GM12892 (cell line): Measurements from ENCODE around the gene CD44.

ENCODE experiments used
- DNase-seq: peaks from one replicate; pipeline ENCODE4 v3.0.0; 2011; ENCODE audit not compliant: insufficient read length
- FAIRE-seq: peaks from 2 replicates; lab custom pipeline; 2011; peaks lifted over from hg19 to GRCh38; lab: Jason Lieb, UNC
- POLR2A ChIP-seq: IDR thresholded peaks from 2 replicates; pipeline ENCODE4 v1.6.1; 2011; ENCODE audit warnings: low read depth, low read length, control low read depth
- POLR2AphosphoS5 ChIP-seq: IDR thresholded peaks from 2 replicates; pipeline ENCODE4 v1.6.1; 2011; ENCODE audit warnings: low read depth, low read length, control low read depth
- TAF1 ChIP-seq: IDR thresholded peaks from 2 replicates; pipeline ENCODE4 v1.6.1; 2011; ENCODE audit warnings: low read depth, mild to moderate bottlenecking, control low read depth, low read length, borderline replicate concordance

The CD44 gene

DNA sequence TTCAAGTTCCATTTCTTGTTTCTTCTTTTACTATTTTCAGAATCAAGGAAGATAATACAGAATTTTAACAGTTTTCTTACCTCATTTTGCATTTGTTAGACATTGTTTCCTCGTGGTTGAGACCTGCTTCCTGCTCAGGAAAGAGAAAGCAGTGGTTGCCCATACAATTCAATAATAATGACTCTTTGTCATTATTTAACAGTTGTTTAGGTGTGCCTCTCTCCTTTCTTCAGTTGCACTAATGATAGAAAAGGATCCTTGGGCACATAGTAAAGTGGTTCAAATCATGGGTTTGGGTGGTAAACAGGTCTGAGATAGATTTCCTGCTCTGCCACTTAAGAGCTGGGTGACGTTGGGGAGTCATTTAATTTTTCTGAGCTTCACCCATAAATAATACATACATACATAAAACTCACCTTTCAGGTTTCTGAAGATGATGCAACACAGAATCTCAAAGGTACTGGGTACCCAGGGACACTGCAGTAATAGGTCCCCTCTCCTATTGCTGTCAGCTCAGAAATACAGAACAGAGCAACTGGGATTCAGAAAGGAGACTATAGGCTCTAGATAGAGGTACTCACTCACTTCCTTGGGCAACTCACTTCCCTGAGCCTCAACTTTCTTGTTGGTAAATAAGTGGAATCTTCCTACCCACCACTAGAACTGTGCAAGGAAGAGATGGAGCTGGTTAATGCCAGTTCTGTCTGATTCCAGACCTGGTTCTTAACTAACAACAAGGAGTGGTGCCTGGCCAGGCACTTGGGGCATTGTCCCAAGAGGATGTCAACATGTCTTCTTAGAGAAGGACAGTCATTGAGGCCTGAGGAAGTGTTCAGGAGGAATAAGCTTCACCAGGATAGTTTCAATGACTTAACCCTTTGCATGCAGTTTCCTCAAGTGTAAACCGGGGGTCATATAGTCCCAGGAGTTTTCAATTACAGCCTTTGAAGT lies 34.9 kb downstream of the CD44 start:
- FAIRE-seq (peak; percentile 38), DNase-seq (no peak)
- no peak for TF ChIP-seq TAF1
- TF ChIP-seq POLR2A, result peak; percentile 18; the same call in 1 of the 2 replicates
- no peak; the same call in none of the 2 replicates for TF ChIP-seq POLR2AphosphoS5

DNA sequence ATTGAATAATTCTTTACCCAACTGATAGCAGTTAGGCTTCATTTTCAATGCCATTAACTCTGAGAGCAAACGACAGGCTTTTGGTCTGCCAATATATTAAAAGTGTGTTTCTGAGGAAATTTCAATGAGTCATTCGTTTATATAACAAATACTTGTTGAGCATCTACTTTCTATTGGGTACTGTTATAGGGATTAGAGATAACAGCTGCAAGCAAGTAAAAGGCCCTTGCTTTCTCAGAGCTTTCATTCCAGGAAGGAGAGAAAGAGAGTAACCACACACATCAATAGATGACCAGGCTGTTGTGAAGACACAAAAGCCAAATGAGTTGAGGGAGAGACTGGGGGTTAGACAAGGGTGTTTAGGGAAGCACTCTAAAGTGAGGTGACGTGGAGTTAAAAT lies 35.7 kb downstream of the CD44 start:
- FAIRE-seq, result no peak
- DNase-seq, result no peak

DNA sequence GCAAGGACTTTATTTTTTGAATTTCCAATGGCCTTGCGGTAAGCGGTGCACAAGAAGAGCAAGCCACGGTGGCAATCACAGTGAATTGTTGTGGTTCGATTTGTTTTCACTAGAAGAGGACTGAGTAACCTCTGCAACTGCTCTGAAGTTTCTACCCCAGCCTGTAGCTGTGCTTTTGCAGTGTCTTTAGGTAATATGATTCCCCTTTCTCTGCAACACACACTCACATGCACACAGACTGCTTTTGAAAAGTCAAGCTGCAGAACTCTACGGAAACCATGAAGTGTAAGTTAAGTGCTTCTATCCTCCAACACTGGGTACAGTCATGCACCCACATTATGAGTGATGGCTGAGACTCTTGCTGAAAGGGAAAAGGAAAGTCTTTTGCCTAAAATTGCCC lies 38.4 kb downstream of the CD44 start:
- TF ChIP-seq POLR2A (no peak), TAF1 (no peak), POLR2AphosphoS5 (no peak; the same call in 1 of the 2 replicates)
- no peak for FAIRE-seq

More for the DNA sequence above, 35.7 kb downstream of the CD44 start:
- no peak for TF ChIP-seq TAF1
- TF ChIP-seq POLR2A, result no peak
- no peak for TF ChIP-seq POLR2AphosphoS5

DNA sequence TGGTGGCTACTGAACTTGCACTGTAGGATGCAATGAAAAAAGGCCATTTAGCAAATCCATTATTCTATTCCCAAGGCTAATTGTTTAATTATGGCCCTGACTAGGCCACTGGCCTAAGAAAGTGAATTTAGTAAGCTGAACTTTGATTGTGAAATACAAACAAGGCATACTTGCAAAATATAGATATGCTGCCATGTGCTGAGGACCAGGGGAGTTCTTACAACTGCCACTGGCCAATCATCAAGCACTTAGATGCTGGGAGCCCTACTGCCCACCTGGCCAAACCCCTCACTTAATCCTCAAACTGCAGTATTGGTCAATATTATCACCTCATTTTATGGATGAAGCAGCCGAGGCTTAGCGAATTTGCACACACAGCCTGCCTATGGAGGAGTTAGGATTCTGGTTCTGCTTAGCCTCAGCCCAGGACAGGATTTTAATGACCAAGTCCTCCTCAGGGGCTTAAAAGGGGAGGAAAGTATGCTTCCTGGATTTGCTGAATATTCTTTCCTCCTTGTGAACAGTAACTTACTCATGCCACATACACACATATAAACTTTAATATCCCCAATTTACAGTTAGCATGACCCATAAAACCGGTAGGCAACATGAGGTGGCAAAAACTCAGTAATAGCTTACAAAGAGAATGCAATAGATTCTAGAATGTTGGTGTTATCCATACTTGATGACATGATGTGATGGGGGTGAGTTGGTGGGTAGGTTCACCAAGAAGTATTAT lies 39.3 kb downstream of the CD44 start:
- TF ChIP-seq TAF1 (no peak), POLR2A (no peak), POLR2AphosphoS5 (no peak)
- DNase-seq (no peak), FAIRE-seq (no peak)

More for the DNA sequence above, 38.4 kb downstream of the CD44 start:
- DNase-seq, result no peak

DNA sequence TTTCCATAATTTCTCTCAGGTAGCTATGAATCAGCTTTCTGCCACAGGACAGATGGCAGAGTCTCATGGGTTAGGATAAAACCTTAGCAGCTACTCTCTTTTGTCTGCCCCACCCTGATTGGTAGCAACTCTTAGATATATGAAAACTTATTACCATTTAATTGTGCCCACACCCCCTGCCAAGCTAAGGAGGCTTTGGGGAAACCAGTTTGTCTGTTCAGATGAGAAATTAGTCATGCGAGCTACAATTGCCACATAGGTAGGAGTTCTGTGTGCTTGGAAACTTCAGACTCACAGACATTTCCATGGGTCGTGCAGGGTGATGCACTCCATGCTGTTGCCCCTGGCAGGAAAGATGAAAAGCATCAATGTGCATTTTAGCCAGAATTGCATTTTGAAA lies 39.9 kb downstream of the CD44 start:
- FAIRE-seq (peak; percentile 40), DNase-seq (no peak)
- no peak for TF ChIP-seq POLR2AphosphoS5
- TF ChIP-seq POLR2A, result no peak
- no peak for TF ChIP-seq TAF1

DNA sequence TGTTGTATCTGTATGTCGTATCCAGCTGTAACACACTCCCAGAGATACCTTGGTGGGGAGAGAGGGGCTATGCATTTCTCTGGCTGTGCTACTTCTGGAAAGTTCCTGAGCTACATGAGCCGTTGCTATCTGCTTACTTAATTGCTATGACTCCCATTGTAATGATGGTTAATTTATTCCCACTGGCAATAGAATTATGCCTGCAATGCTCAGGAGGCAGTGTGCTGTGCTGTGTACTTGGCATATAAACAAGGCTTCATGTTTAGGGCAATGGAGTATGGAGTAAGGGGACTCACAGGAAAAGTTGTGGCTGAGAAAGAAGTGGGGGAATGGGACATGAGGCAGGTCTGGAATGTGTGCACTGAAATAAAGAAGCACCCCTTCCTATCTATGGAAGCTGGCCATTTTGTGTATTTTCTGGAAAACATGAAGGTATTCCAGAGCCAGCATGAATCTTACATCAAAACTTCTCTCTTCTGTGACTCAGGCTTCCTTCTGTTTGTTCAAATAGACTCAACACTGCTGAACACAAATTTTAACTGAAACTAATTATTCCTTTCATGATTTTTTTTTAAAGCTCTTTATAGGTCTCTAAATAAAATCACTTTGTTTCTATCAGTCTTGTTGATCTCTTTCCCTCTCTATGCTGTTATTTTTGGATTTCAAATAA lies 40.6 kb downstream of the CD44 start:
- DNase-seq (no peak), FAIRE-seq (no peak)
- no peak for TF ChIP-seq TAF1
- TF ChIP-seq POLR2A, result peak; percentile 22; the same call in 1 of the 2 replicates
- TF ChIP-seq POLR2AphosphoS5, result no peak

DNA sequence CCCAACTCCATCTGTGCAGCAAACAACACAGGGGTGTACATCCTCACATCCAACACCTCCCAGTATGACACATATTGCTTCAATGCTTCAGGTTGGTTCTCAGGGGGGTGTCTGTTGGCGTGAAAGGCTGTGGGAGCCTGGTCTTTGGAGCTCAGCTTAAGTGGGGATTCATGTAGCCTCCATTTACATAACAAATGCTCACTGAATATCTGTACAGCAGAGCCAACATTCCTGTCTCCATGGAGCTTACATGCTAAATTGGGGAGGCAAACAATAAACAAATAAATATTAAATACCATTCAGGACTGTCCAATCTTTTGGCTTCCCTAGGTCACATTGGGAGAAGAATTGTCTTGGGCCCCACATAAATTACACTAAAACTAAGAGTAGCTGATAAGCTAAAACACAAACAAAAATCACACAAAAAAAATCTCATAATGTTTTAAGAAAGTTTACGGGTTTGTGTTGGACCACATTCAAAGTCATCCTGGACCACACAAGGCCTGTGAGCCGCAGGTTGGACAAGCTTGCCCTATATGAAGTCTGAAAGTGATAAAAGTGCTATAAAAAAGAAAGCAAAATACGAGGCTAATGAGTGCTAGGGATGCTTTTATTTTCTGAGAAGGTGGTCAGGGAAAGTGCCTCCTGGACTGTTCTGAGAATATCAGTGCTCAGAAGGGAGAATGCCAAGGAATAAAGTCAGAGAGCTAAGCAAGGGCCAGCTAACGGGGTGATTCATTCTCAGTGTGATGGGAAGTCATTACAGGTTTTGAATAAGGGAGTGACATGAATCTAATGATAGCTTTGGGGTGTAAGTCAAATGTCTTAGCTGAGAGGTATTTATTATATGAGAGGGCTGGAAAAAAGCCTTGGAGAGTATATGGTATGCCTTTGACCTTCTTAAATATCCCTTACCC lies 41.6 kb downstream of the CD44 start:
- TF ChIP-seq POLR2AphosphoS5 (peak; percentile 21; the same call in 1 of the 2 replicates), POLR2A (no peak), TAF1 (no peak)
- FAIRE-seq (peak; percentile 78), DNase-seq (no peak)

DNA sequence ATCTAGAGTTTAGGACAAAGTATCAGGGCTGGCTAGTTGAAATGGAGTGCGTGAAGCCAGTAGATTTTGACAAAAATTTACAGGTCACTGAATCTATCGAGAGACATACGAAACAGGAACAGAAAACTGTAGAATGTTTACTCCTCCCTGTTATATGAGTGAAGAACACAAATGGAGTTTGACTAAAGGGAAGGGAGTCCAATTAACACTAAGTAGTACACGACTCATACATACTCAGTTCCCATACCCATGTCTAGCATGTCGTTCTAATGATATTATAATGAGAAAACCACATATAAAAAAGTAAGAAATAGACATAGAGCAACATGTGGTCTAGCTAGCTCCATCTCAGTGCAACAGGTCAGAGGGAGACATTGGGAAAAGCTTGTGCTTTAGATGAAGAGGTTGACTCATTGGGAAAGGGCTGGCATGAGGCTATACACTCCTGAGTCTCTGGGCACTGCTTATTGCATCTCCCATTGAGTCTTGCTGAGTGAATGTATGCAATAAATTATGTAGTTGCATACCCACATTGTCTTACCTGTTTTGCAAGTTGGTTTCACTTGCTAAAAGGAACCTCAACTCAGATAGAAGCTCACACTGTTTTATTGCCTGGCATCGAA lies 43.5 kb downstream of the CD44 start:
- peak; percentile 52 for TF ChIP-seq POLR2AphosphoS5
- no peak for TF ChIP-seq TAF1
- peak; percentile 22 for TF ChIP-seq POLR2A
- DNase-seq (no peak), FAIRE-seq (peak; percentile 91)

DNA sequence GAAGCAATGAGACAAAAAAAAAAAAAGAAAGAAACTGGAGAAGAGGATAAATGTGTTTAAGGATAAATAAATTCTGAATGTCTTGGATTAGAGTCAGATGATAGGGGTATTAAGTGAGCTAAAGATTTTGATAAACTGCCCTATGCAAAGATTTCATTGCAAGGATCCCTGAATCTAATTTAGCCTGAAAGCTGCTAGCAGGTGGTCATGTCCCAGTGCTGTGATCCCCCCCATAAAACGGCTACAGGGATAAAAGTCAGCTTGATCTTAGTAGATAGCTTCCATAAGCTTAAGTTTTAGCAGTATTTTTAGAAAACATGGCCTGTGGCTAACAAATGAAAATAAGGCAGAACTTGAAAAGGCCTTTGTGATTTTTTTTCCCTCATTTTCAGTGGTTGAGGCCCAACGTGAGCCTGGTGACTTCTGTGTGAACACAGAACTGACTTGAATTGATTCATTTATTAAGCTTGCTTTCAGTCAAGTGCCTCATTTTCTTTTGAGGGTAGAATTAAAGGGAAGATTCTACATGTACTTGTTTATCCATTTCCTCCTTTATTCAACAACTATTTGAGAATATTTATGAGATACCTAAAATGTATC lies 44.5 kb downstream of the CD44 start:
- no peak for DNase-seq
- TF ChIP-seq POLR2A (no peak), POLR2AphosphoS5 (0 out of 2 replicates have a peak, but pooled peaks have one; percentile 21)
- no peak for FAIRE-seq
